GM13977 (cell line): ENCODE measurements around the gene ASB18.
"Not testable (repeated sequence)": the region's sequence is repeated elsewhere in the genome, so short reads cannot be mapped to it uniquely, and the experiment has no call there.

ENCODE experiments used
- DNase-seq: peaks from one replicate; pipeline ENCODE4 v3.0.0; 2012; ENCODE audit warnings: low spot score
- in situ Hi-C: fragments of 300-500 bp; cut with MboI; formaldehyde crosslinking; loops from one replicate; pipeline ENCODE4 v1.12.0; 2022; ENCODE audit warnings: low sequenced_read_pairs, low pct_unique_long_range_greater_than_20kb, mixed read lengths, inconsistent platforms; ENCODE audit not compliant: unreplicated experiment
- TF ChIP-seq, protein P1 (sequence below): IDR thresholded peaks from 2 replicates; pipeline ENCODE4 v1.5.1; 2012; ENCODE audit warnings: mild to moderate bottlenecking, control low read depth; ENCODE audit not compliant: insufficient read depth; ENCODE audit errors: extremely low read depth, missing control alignments

Gene ASB18

DNA sequence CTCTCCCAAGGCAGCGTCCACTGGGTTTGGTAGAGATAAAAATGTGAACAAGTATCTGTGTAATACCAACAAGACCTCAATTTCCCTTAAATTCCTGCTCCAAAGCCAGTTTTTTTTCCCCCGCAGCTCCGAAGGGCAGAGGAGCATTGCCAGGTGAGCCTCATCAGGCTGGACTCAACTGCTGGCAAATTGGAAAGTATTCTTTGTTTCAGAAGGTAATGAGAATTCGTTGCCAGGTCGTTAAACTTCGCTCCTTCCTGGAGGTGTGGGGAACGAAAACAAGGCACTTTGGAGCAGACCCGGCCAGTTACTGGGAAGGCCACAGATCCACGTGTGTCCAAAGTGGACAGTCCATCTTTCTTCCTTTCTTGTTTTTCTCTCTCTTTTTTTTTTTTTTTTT lies 30.4 kb upstream of the ASB18 start:
- DNase-seq = no peak

DNA sequence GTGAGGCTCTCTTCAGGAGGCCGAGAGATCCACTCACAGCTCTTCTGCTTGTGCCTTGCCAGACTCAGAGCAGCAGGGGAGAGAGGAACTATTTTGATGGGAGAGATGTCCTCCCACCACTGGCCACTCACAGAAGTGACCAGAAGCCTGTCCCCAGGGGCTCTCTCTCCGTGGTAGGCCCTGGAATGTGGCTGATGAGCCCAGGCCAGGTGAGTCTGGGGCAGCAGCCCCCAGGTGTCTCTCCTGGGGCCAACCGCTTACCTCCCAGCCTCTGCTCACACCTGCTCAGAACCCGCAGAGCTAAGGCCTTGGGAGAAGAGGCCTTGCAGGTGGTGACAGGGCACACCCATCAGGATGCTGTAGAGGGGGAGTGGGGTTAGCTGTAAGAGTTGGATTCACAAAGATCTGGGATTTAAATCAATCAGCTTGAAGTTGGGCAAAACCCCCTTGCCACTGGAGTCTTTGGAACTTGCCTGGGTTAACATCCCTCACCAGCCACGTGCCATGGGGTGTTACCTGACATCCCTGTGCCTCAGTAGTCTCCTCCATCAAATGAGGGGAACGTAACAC lies 29.1 kb upstream of the ASB18 start:
- TF ChIP-seq, protein P1, sequence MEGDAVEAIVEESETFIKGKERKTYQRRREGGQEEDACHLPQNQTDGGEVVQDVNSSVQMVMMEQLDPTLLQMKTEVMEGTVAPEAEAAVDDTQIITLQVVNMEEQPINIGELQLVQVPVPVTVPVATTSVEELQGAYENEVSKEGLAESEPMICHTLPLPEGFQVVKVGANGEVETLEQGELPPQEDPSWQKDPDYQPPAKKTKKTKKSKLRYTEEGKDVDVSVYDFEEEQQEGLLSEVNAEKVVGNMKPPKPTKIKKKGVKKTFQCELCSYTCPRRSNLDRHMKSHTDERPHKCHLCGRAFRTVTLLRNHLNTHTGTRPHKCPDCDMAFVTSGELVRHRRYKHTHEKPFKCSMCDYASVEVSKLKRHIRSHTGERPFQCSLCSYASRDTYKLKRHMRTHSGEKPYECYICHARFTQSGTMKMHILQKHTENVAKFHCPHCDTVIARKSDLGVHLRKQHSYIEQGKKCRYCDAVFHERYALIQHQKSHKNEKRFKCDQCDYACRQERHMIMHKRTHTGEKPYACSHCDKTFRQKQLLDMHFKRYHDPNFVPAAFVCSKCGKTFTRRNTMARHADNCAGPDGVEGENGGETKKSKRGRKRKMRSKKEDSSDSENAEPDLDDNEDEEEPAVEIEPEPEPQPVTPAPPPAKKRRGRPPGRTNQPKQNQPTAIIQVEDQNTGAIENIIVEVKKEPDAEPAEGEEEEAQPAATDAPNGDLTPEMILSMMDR = no peak
- DNase-seq = no peak
- in situ Hi-C loops = no loop called here

More for the DNA sequence above, 30.4 kb upstream of the ASB18 start:
- in situ Hi-C loops = no loop called here
- TF ChIP-seq, protein P1 = no peak

GRCh38 chr2:236291911-236292310 lies 27.7 kb upstream of the ASB18 start:
- DNase-seq = no peak
- in situ Hi-C loops = no loop called here
- TF ChIP-seq, protein P1 = no peak

- in situ Hi-C loops = no loop called here
- no peak for DNase-seq
- TF ChIP-seq, protein P1 = no peak
Observed at GRCh38 chr2:236291476-236291875, 27.3 kb upstream of the ASB18 start.

DNA sequence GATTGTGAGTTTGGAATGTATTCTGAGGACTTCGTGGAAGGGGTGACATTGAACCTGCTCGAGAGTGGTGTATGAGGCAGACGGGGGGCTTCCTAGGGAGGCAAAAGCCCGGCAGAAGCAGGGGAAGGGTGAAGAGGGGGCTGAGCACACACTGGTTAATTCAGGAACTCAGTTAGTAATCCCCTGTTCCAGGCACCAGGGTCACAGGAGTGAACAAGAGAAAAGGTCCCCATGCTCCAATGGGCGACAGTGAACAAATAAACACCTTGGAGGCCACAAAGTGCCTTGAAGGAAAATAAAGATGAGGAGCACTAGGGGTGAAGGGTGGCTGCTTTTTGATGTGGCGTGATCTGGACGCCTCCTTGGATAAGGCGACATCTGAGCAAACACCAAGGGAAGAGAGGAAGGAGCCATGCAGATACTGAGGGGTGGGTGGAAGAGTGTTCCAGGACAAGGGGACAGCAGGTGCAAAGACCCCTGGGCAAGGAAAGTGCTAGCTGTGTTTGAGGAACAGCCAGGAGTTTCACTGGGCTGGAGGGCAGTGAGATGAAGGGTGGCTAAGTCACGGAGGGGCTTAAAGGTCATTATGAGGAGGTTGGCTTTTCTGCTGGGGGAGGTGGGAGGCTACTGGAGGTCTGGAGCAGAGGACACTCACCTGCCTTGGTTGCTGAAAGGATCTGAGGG lies 26.7 kb upstream of the ASB18 start:
- DNase-seq = no peak
- in situ Hi-C loops = no loop called here
- TF ChIP-seq, protein P1 = no peak

- no peak for DNase-seq
- in situ Hi-C loops = no loop called here
- TF ChIP-seq, protein P1 = no peak
Observed at GRCh38 chr2:236289766-236290462, 25.7 kb upstream of the ASB18 start.

DNA sequence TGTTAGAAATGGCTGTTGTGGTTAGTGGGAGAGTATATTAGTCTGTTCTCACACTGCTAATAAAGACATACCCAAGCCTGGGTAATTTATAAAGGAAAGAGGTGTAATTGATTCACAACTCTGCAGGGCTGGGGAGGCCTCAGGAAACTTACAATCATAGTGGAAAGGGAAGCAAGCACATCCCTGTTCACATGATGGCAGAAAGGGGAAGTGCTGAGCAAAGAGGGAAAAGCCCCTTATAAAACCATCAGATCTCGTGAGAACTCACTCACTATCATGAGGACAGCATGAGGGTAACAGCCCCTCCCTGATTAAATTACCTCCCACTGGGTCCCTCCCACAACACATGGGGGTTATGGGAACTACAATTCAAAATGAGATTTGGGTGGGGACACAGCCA lies 24.2 kb upstream of the ASB18 start:
- in situ Hi-C loops, DNase-seq: not testable (repeated sequence)
